ENCODE data around the gene NUP54.

Gene NUP54

GRCh38 chr4:76127754-76128153 lies 20.4 kb downstream of the NUP54 start:
- ATAC-seq (ENCODE audit: insufficient read depth, low read depth) (no peak), DNase-seq (no peak)
- Histone ChIP-seq H3K4me2 (ENCODE audit: insufficient read depth, low read length) (no peak overlapping the region), H3K79me2 (ENCODE audit: insufficient read depth, low read length) (peaks cover 11% of the 10 kb centered on the region), H3K36me3 (ENCODE audit: insufficient read depth, low read length) (peaks cover 71% of the 10 kb centered on the region), H2AFZ (ENCODE audit: low read depth, low read length) (no peak overlapping the region), H3K9ac (ENCODE audit: low read depth, low read length) (no peak overlapping the region), H3K4me3 (ENCODE audit: low read depth in 1 of 2, low read length in 2 of 2) (no peak overlapping the region), H3K4me1 (ENCODE audit: insufficient read depth, low read length) (no peaks in the 10 kb centered on the region), H4K20me1 (ENCODE audit: insufficient read depth, low read length) (no peaks in the 10 kb centered on the region; the same call in 1 of the 2 replicates), H3K27ac (ENCODE audit: low read length) (no peak overlapping the region), H3K27me3 (ENCODE audit: insufficient read depth, low read length, poor library complexity) (no peaks in the 10 kb centered on the region), H3K9me3 (ENCODE audit: insufficient read depth, low read length, severe bottlenecking) (no peaks in the 10 kb centered on the region)
- TF ChIP-seq CTCF (IDR thresholded peaks at IDR 0.05; ENCODE audit: borderline replicate concordance, extremely low read depth, low read length, poor library complexity, severe bottlenecking) (no peak), EZH2 (IDR thresholded peaks at IDR 0.05; ENCODE audit: borderline replicate concordance, low read depth, low read length, severe bottlenecking) (no peak)

GRCh38 chr4:76125816-76126215 lies 22.4 kb downstream of the NUP54 start:
- DNase-seq (no peak), ATAC-seq (ENCODE audit: insufficient read depth, low read depth) (no peak)
- Histone ChIP-seq H3K4me3 (ENCODE audit: low read depth in 1 of 2, low read length in 2 of 2) (no peak overlapping the region), H3K4me1 (ENCODE audit: insufficient read depth, low read length) (no peaks in the 10 kb centered on the region), H3K27ac (ENCODE audit: low read length) (no peak overlapping the region), H3K79me2 (ENCODE audit: insufficient read depth, low read length) (peaks cover 8% of the 10 kb centered on the region), H4K20me1 (ENCODE audit: insufficient read depth, low read length) (no peaks in the 10 kb centered on the region; the same call in 1 of the 2 replicates), H2AFZ (ENCODE audit: low read depth, low read length) (no peak overlapping the region), H3K36me3 (ENCODE audit: insufficient read depth, low read length) (peaks cover 78% of the 10 kb centered on the region), H3K9me3 (ENCODE audit: insufficient read depth, low read length, severe bottlenecking) (no peaks in the 10 kb centered on the region), H3K9ac (ENCODE audit: low read depth, low read length) (no peak overlapping the region), H3K27me3 (ENCODE audit: insufficient read depth, low read length, poor library complexity) (no peaks in the 10 kb centered on the region), H3K4me2 (ENCODE audit: insufficient read depth, low read length) (no peak overlapping the region)
- no peak for TF ChIP-seq CTCF (IDR thresholded peaks at IDR 0.05; ENCODE audit: borderline replicate concordance, extremely low read depth, low read length, poor library complexity, severe bottlenecking)
- no peak for TF ChIP-seq EZH2 (IDR thresholded peaks at IDR 0.05; ENCODE audit: borderline replicate concordance, low read depth, low read length, severe bottlenecking)

DNA sequence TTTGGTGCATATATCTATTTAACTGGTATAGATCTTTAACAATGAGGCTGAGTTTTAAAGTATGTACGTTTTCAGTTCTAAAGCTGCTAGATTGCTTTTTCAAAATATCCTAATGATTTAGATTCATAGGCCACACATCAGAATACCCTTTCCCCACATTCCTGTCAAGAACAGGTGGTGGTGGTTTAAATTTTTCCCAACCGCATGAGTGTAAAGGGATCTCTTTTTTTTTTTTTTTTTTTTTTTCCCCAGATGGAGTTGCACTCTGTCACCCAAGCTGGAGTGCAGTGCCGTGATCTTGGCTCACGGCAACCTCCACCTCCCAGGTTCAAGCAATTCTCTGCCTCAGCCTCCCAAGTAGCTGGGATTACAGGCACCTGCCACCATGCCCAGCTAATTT lies 28.0 kb downstream of the NUP54 start:
- TF ChIP-seq CTCF (IDR thresholded peaks at IDR 0.05; ENCODE audit: borderline replicate concordance, extremely low read depth, low read length, poor library complexity, severe bottlenecking) (no peak), EZH2 (IDR thresholded peaks at IDR 0.05; ENCODE audit: borderline replicate concordance, low read depth, low read length, severe bottlenecking) (no peak)
- DNase-seq (no peak), ATAC-seq (ENCODE audit: insufficient read depth, low read depth) (no peak)
- peaks cover 85% of the 10 kb centered on the region for H3K36me3 ChIP-seq (ENCODE audit: insufficient read depth, low read length)
- no peak overlapping the region for H3K4me3 ChIP-seq (ENCODE audit: low read depth in 1 of 2, low read length in 2 of 2)
- no peaks in the 10 kb centered on the region for H3K79me2 ChIP-seq (ENCODE audit: insufficient read depth, low read length)
- no peaks in the 10 kb centered on the region for H3K9me3 ChIP-seq (ENCODE audit: insufficient read depth, low read length, severe bottlenecking)
- no peaks in the 10 kb centered on the region for H3K4me1 ChIP-seq (ENCODE audit: insufficient read depth, low read length)
- no peak overlapping the region for H3K9ac ChIP-seq (ENCODE audit: low read depth, low read length)
- no peak overlapping the region for H3K27ac ChIP-seq (ENCODE audit: low read length)
- no peak overlapping the region for H3K4me2 ChIP-seq (ENCODE audit: insufficient read depth, low read length)
- no peaks in the 10 kb centered on the region for H3K27me3 ChIP-seq (ENCODE audit: insufficient read depth, low read length, poor library complexity)
- H4K20me1 ChIP-seq (ENCODE audit: insufficient read depth, low read length) = no peaks in the 10 kb centered on the region
- H2AFZ ChIP-seq (ENCODE audit: low read depth, low read length) = no peak overlapping the region

GRCh38 chr4:76117536-76117935 lies 30.7 kb downstream of the NUP54 start:
- Histone ChIP-seq H3K9ac (ENCODE audit: low read depth, low read length) (no peak overlapping the region), H3K27me3 (ENCODE audit: insufficient read depth, low read length, poor library complexity) (no peaks in the 10 kb centered on the region), H3K9me3 (ENCODE audit: insufficient read depth, low read length, severe bottlenecking) (no peaks in the 10 kb centered on the region), H3K27ac (ENCODE audit: low read length) (no peak overlapping the region), H4K20me1 (ENCODE audit: insufficient read depth, low read length) (no peaks in the 10 kb centered on the region), H2AFZ (ENCODE audit: low read depth, low read length) (no peak overlapping the region), H3K36me3 (ENCODE audit: insufficient read depth, low read length) (peaks cover 82% of the 10 kb centered on the region), H3K4me3 (ENCODE audit: low read depth in 1 of 2, low read length in 2 of 2) (no peak overlapping the region), H3K4me1 (ENCODE audit: insufficient read depth, low read length) (no peaks in the 10 kb centered on the region), H3K4me2 (ENCODE audit: insufficient read depth, low read length) (no peak overlapping the region), H3K79me2 (ENCODE audit: insufficient read depth, low read length) (no peaks in the 10 kb centered on the region)
- no peak for ATAC-seq (ENCODE audit: insufficient read depth, low read depth)
- no peak for TF ChIP-seq CTCF (IDR thresholded peaks at IDR 0.05; ENCODE audit: borderline replicate concordance, extremely low read depth, low read length, poor library complexity, severe bottlenecking)
- no peak for TF ChIP-seq EZH2 (IDR thresholded peaks at IDR 0.05; ENCODE audit: borderline replicate concordance, low read depth, low read length, severe bottlenecking)
- no peak for DNase-seq

All from DND-41 (cell line).